B cell (primary cell): Measurements from ENCODE around the gene GRB14. TPM values are rescaled to one million over a fixed set of nuclear protein-coding genes. Genes with fewer than 3 reads are reported as not detected.

Experiments used
- ATAC-seq: fragments of 200-7000 bp; cut with Tn5 transposase; one replicate; pipeline ENCODE4 v1.10.0; 2021; ENCODE audit warnings: low read depth, mild to moderate bottlenecking, moderate number of reproducible peaks, moderate library complexity
- CTCF ChIA-PET: fragments of 350-600 bp; sonication (Branson Sonifier 250); formaldehyde crosslinking; loops from one replicate; lab custom pipeline; 2021; ENCODE audit warnings: antibody characterized with exemption, inconsistent platforms; lab: Charles Lee
- POLR2A ChIA-PET: fragments of 350-600 bp; sonication (Branson Sonifier 250); formaldehyde crosslinking; loops from one replicate; lab custom pipeline; 2021; ENCODE audit warnings: antibody characterized with exemption; lab: Charles Lee
- DNase-seq: peaks from one replicate; pipeline ENCODE4 v3.0.0; 2013
- H2AFZ ChIP-seq: 2 replicates; pipeline ENCODE4 v1.6.1; 2012; ENCODE audit warnings: mild to moderate bottlenecking, low read depth, low read length; ENCODE audit not compliant: insufficient read depth, poor library complexity, severe bottlenecking
- H3K27ac ChIP-seq, 2 donors: 1 replicate in 1 of 2; 2 replicates in 1 of 2; pipeline ENCODE4 v1.5.1; 2012 to 2013; ENCODE audit warnings: low read length in 2 of 2, mild to moderate bottlenecking in 2 of 2, moderate library complexity in 1 of 2
- H3K27me3 ChIP-seq, 4 experiments: fragments of 200-600 bp in 1 of 4; sonication (generic) in 1 of 4; replicated peaks in 1 of 4; 1 replicate in 2 of 4; 2 replicates in 2 of 4; pipeline versions ENCODE4 v1.6.1 to v1.7.0; 2013 to 2016; ENCODE audit warnings: low read length in 3 of 4, mild to moderate bottlenecking in 2 of 4, mixed read lengths in 1 of 4, moderate library complexity in 1 of 4; ENCODE audit not compliant: insufficient read depth in 4 of 4, control insufficient read depth in 3 of 4; ENCODE audit errors: control extremely low read depth in 1 of 4
- H3K36me3 ChIP-seq, 2 experiments: replicated peaks in 1 of 2; 1 replicate in 1 of 2; 2 replicates in 1 of 2; pipeline versions ENCODE4 v1.6.1 to v1.7.1; 2013; ENCODE audit warnings: low read length in 1 of 2; ENCODE audit not compliant: insufficient read depth in 2 of 2, control insufficient read depth in 1 of 2; ENCODE audit errors: control extremely low read depth in 1 of 2, extremely low read depth in 1 of 2
- H3K4me1 ChIP-seq, 2 donors: fragments of 200-600 bp in 1 of 2; sonication (generic) in 1 of 2; 1 replicate in 1 of 2; 2 replicates in 1 of 2; pipeline versions ENCODE4 v1.5.1 to v1.6.1; 2013 to 2017; ENCODE audit warnings: low read length in 2 of 2; ENCODE audit not compliant: control insufficient read depth in 2 of 2, insufficient read depth in 2 of 2
- H3K4me2 ChIP-seq: replicated peaks from 2 replicates; pipeline ENCODE3; 2012; ENCODE audit warnings: mild to moderate bottlenecking, low read depth, low read length; ENCODE audit not compliant: poor library complexity, severe bottlenecking
- H3K4me3 ChIP-seq, 5 experiments: fragments of 200-600 bp in 1 of 5; sonication (generic) in 1 of 5; 1 replicate in 3 of 5; 2 replicates in 2 of 5; pipeline versions ENCODE4 v1.5.1 to v1.7.0; 2011 to 2016; ENCODE audit warnings: low read length in 4 of 5, mild to moderate bottlenecking in 4 of 5, low read depth in 2 of 5, control low read depth in 1 of 5, moderate library complexity in 1 of 5; ENCODE audit not compliant: insufficient read depth in 1 of 5; ENCODE audit errors: control extremely low read depth in 1 of 5, extremely low read depth in 1 of 5
- H3K79me2 ChIP-seq: fragments of 200-600 bp; sonication (generic); one replicate; pipeline ENCODE4 v1.6.0; 2016; ENCODE audit warnings: low read length; ENCODE audit not compliant: control insufficient read depth, insufficient read depth
- H3K9ac ChIP-seq: fragments of 200-600 bp; sonication (generic); 2 replicates; pipeline ENCODE4 v1.6.1; 2017; ENCODE audit warnings: mild to moderate bottlenecking, low read length, moderate library complexity
- H3K9me3 ChIP-seq, 3 donors: one replicate each; pipeline versions ENCODE4 v1.6.1 to v1.7.1; 2013; ENCODE audit warnings: low read length in 2 of 3; ENCODE audit not compliant: control insufficient read depth in 2 of 3, insufficient read depth in 1 of 3; ENCODE audit errors: control extremely low read depth in 1 of 3
- H4K20me1 ChIP-seq: 2 replicates; pipeline ENCODE4 v1.6.0; 2012; ENCODE audit warnings: mild to moderate bottlenecking, low read length; ENCODE audit not compliant: insufficient read depth, control insufficient read depth, poor library complexity, severe bottlenecking
- H3K27ac Mint-ChIP-seq: one replicate; pipeline ENCODE4 v1.8.0; 2021; ENCODE audit warnings: mixed read lengths
- H3K27me3 Mint-ChIP-seq: one replicate; pipeline ENCODE4 v1.8.0; 2021; ENCODE audit warnings: mixed read lengths
- H3K4me1 Mint-ChIP-seq: one replicate; pipeline ENCODE4 v1.8.0; 2021; ENCODE audit warnings: mixed read lengths
- H3K4me3 Mint-ChIP-seq: one replicate; pipeline ENCODE4 v1.8.0; 2021; ENCODE audit warnings: mixed read lengths
- H3K9me3 Mint-ChIP-seq: one replicate; pipeline ENCODE4 v1.8.0; 2022; ENCODE audit warnings: mixed read lengths; ENCODE audit not compliant: insufficient read depth
- EZH2 ChIP-seq: IDR thresholded peaks from 2 replicates; pipeline ENCODE4 v1.6.1; 2012; ENCODE audit warnings: borderline replicate concordance, low read depth, mild to moderate bottlenecking, moderate library complexity, low read length; ENCODE audit not compliant: insufficient read depth, poor library complexity, severe bottlenecking
- WGBS: methylation state at CpG from one replicate; pipeline ENCODE4 v1.1.5; 2013; ENCODE audit warnings: missing lambda C conversion rate; ENCODE audit not compliant: insufficient coverage; 5-methylcytosine and 5-hydroxymethylcytosine counted together
- intact Hi-C: fragments of 100-400 bp; cut with micrococcal nuclease; formaldehyde crosslinking; loops from one replicate; pipeline ENCODE4 v1.10.0; 2022
- polyA plus RNA-seq: library from polyadenylated mRNA; depleted of rRNA; stranded (reverse); fragments of >200 nt; gene quantifications from 2 replicates; pipeline ENCODE4 v1.2.3, GENCODE V29; 2012
- total RNA-seq, 2 donors: library from RNA; stranded (reverse); fragments of 120-200 nt in 1 of 2; gene quantifications; 1 replicate in 1 of 2; 2 replicates in 1 of 2; pipeline versions ENCODE4 v1.2.3 to v1.2.4, GENCODE V29; 2013 to 2022
- TF ChIP-seq, protein P1 (sequence below): fragments of 200-600 bp; IDR thresholded peaks from one replicate; pipeline ENCODE4 v1.8.0; 2022; ENCODE audit warnings: antibody characterized with exemption, mild to moderate bottlenecking

GRB14 gene
- total and polyA plus RNA-seq, 2 donors (not counting 1 experiment from before 2014, with no cell fraction given): not detected

DNA sequence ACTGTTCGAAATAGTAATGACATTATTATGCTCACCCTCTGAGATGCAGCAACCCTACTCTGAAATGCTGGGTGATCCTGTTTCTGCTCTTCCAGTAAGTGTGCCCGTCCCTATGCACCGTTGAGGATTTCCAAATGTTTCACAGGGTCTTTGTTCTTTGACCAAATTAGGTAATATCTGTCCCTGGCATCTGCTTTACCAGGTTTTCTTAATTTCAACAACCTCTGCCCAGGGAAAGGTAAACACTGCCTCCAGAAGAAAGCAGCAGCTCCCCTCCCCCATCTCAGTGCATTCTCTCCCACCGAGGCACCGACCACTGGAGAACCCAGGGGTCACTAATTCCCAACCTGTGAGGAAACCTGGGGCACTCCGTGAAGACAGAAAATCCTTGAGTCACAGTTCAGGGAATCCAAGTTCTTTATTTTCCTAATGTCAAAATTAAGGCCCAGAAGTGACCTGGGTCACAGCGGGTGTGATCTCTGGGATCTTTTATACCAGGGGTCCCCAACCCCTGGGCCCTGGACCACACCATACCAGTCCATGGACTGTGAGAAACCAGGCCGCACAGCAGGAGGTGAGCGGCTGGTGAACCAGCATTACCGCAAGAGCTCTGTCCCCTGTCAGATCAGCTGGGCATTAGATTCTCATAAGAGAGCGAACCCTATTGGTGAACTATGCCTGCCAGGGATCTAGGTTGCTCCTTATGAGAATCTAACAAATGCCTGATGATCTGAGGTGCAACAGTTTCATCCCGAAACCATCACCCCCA lies 1.2 kb upstream of the GRB14 start:
- Mint-ChIP-seq H3K4me3 (peak overlapping the region; percentile 84), H3K4me1 (peaks cover 12% of the 10 kb centered on the region), H3K27ac (no peak overlapping the region), H3K9me3 (no peaks in the 10 kb centered on the region), H3K27me3 (peaks cover 50% of the 10 kb centered on the region)
- Histone ChIP-seq H3K4me3 (no peak overlapping the region), H3K4me2 (no peak overlapping the region), H3K36me3 (no peaks in the 10 kb centered on the region), H3K79me2 (no peaks in the 10 kb centered on the region), H4K20me1 (no peaks in the 10 kb centered on the region), H3K9ac (no peak overlapping the region), H3K27ac (no peak overlapping the region), H2AFZ (no peak overlapping the region), H3K4me1 (peaks cover 4 to 6% of the 10 kb centered on the region in 2 donors), H3K27me3 (peaks cover 0 to 22% (median 18%) of the 10 kb centered on the region in 4 experiments), H3K9me3 (no peaks in the 10 kb centered on the region)
- ChIA-PET POLR2A (no interaction called here), CTCF (no interaction called here)
- ATAC-seq (no peak), DNase-seq (no peak)
- 92% methylated on average over 11 of the region's 12 CpGs for WGBS
- no peak for TF ChIP-seq EZH2
- TF ChIP-seq, protein P1, sequence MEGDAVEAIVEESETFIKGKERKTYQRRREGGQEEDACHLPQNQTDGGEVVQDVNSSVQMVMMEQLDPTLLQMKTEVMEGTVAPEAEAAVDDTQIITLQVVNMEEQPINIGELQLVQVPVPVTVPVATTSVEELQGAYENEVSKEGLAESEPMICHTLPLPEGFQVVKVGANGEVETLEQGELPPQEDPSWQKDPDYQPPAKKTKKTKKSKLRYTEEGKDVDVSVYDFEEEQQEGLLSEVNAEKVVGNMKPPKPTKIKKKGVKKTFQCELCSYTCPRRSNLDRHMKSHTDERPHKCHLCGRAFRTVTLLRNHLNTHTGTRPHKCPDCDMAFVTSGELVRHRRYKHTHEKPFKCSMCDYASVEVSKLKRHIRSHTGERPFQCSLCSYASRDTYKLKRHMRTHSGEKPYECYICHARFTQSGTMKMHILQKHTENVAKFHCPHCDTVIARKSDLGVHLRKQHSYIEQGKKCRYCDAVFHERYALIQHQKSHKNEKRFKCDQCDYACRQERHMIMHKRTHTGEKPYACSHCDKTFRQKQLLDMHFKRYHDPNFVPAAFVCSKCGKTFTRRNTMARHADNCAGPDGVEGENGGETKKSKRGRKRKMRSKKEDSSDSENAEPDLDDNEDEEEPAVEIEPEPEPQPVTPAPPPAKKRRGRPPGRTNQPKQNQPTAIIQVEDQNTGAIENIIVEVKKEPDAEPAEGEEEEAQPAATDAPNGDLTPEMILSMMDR: no peak
- intact Hi-C loops: no loop called here

DNA sequence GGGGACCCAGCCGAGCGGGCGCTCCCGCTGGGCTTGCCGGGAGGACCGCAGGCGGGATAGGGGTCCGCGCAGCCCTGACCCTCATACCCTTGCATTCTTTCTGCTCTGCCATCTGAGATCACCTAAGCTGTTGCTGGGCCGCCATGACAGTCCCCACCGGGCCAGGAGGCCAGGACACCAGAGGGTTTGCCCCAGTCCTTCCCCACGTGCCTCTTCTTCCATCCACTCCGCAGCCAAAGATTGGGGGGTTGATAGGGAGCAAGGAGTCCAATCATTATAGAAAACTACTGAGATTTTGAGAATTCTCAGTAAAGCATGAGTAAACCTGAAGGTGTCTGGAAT lies 453 bp upstream of the GRB14 start:
- peak overlapping the region; percentile 84 for H3K4me3 Mint-ChIP-seq
- ChIA-PET POLR2A (no interaction called here), CTCF (no interaction called here)
- no peaks in the 10 kb centered on the region for H3K9me3 ChIP-seq
- ATAC-seq (no peak), DNase-seq (peak; percentile 12)
- WGBS: 15% methylated on average over 10 of the region's 13 CpGs
- no peaks in the 10 kb centered on the region for H3K9me3 Mint-ChIP-seq
- peak overlapping the region in 3 of 5 experiments; percentile 7 to 26 (median 20) for H3K4me3 ChIP-seq
- TF ChIP-seq, protein P1: no peak
- no peak for TF ChIP-seq EZH2
- no peak overlapping the region for H3K9ac ChIP-seq
- H3K4me1 Mint-ChIP-seq: peaks cover 12% of the 10 kb centered on the region
- H3K27me3 Mint-ChIP-seq: peaks cover 50% of the 10 kb centered on the region
- H2AFZ ChIP-seq: peak overlapping the region; percentile 47
- H3K27me3 ChIP-seq: peaks cover 0 to 22% (median 18%) of the 10 kb centered on the region in 4 experiments
- H3K27ac ChIP-seq: no peak overlapping the region
- no peaks in the 10 kb centered on the region for H3K36me3 ChIP-seq
- H3K79me2 ChIP-seq: no peaks in the 10 kb centered on the region
- intact Hi-C loops: no loop called here
- H4K20me1 ChIP-seq: no peaks in the 10 kb centered on the region
- no peak overlapping the region for H3K27ac Mint-ChIP-seq
- H3K4me1 ChIP-seq: peaks cover 4 to 6% of the 10 kb centered on the region in 2 donors
- H3K4me2 ChIP-seq: peak overlapping the region; percentile 82
